BLaER1 (cell line): Measurements from ENCODE around the gene SLC4A2.

Experiments
- H3K27ac ChIP-seq: shearing (Covaris generic); formaldehyde crosslinking; 2 replicates; pipeline ENCODE4 v1.8.1; 2022
- H3K27me3 ChIP-seq: shearing (Covaris generic); formaldehyde crosslinking; 2 replicates; pipeline ENCODE4 v1.8.1; 2022
- H3K36me3 ChIP-seq: shearing (Covaris generic); formaldehyde crosslinking; 2 replicates; pipeline ENCODE4 v1.8.1; 2022
- H3K4me1 ChIP-seq: shearing (Covaris generic); formaldehyde crosslinking; 2 replicates; pipeline ENCODE4 v1.8.1; 2022
- H3K4me2 ChIP-seq: shearing (Covaris generic); formaldehyde crosslinking; 2 replicates; pipeline ENCODE4 v1.8.1; 2022
- H3K4me3 ChIP-seq: shearing (Covaris generic); formaldehyde crosslinking; 2 replicates; pipeline ENCODE4 v1.8.1; 2022
- H3K9ac ChIP-seq: shearing (Covaris generic); formaldehyde crosslinking; 2 replicates; pipeline ENCODE4 v1.8.1; 2022
- H3K9me3 ChIP-seq: shearing (Covaris generic); formaldehyde crosslinking; 2 replicates; pipeline ENCODE4 v1.8.1; 2022
- H4K20me1 ChIP-seq: shearing (Covaris generic); formaldehyde crosslinking; 2 replicates; pipeline ENCODE4 v1.8.1; 2022
- Cebpa-rat ChIP-seq: shearing (Covaris generic); IDR thresholded peaks from 2 replicates; pipeline ENCODE4 v1.8.1; 2022

Gene SLC4A2

GRCh38 chr7:151118108-151119054 lies 59.0 kb downstream of the SLC4A2 start:
- Histone ChIP-seq H3K27ac (no peak overlapping the region), H3K27me3 (peaks cover 34% of the 10 kb centered on the region), H3K4me1 (peaks cover 35% of the 10 kb centered on the region), H4K20me1 (peaks cover 100% of the 10 kb centered on the region), H3K4me2 (no peak overlapping the region), H3K9me3 (no peaks in the 10 kb centered on the region), H3K4me3 (no peak overlapping the region), H3K36me3 (peaks cover 79% of the 10 kb centered on the region), H3K9ac (no peak overlapping the region)
- TF ChIP-seq Cebpa-rat = no peak

- no peak for TF ChIP-seq Cebpa-rat
- H3K4me2 ChIP-seq = no peak overlapping the region
- H3K9ac ChIP-seq = no peak overlapping the region
- H3K4me1 ChIP-seq = peaks cover 29% of the 10 kb centered on the region
- peaks cover 29% of the 10 kb centered on the region for H3K27me3 ChIP-seq
- H3K36me3 ChIP-seq = peaks cover 79% of the 10 kb centered on the region
- H3K4me3 ChIP-seq = no peak overlapping the region
- peaks cover 98% of the 10 kb centered on the region for H4K20me1 ChIP-seq
- H3K9me3 ChIP-seq = no peaks in the 10 kb centered on the region
- H3K27ac ChIP-seq = no peak overlapping the region
Measured at GRCh38 chr7:151119055-151119415, 59.6 kb downstream of the SLC4A2 start.

- peaks cover 27% of the 10 kb centered on the region for H3K4me1 ChIP-seq
- H3K9me3 ChIP-seq = no peaks in the 10 kb centered on the region
- TF ChIP-seq Cebpa-rat = no peak
- no peak overlapping the region for H3K4me2 ChIP-seq
- peaks cover 98% of the 10 kb centered on the region for H4K20me1 ChIP-seq
- H3K27ac ChIP-seq = no peak overlapping the region
- H3K9ac ChIP-seq = no peak overlapping the region
- H3K27me3 ChIP-seq = peaks cover 20% of the 10 kb centered on the region
- H3K4me3 ChIP-seq = no peak overlapping the region
- peaks cover 81% of the 10 kb centered on the region for H3K36me3 ChIP-seq
Measured at GRCh38 chr7:151119902-151120301, 60.5 kb downstream of the SLC4A2 start.

- peaks cover 98% of the 10 kb centered on the region for H4K20me1 ChIP-seq
- no peak overlapping the region for H3K27ac ChIP-seq
- H3K4me2 ChIP-seq = no peak overlapping the region
- H3K27me3 ChIP-seq = peaks cover 10% of the 10 kb centered on the region
- H3K4me3 ChIP-seq = no peak overlapping the region
- peaks cover 91% of the 10 kb centered on the region for H3K36me3 ChIP-seq
- H3K4me1 ChIP-seq = peaks cover 20% of the 10 kb centered on the region
- no peak overlapping the region for H3K9ac ChIP-seq
- no peaks in the 10 kb centered on the region for H3K9me3 ChIP-seq
- TF ChIP-seq Cebpa-rat = no peak
Measured at GRCh38 chr7:151120896-151121295, 61.5 kb downstream of the SLC4A2 start.

- peaks cover 93% of the 10 kb centered on the region for H3K36me3 ChIP-seq
- peaks cover 3% of the 10 kb centered on the region; the same call in 1 of the 2 replicates for H3K27me3 ChIP-seq
- no peak overlapping the region for H3K27ac ChIP-seq
- H4K20me1 ChIP-seq = peaks cover 94% of the 10 kb centered on the region
- H3K9ac ChIP-seq = no peak overlapping the region
- peaks cover 13% of the 10 kb centered on the region for H3K4me1 ChIP-seq
- no peak overlapping the region for H3K4me3 ChIP-seq
- TF ChIP-seq Cebpa-rat = no peak
- H3K9me3 ChIP-seq = no peaks in the 10 kb centered on the region
- no peak overlapping the region for H3K4me2 ChIP-seq
Measured at GRCh38 chr7:151121380-151122170, 62.2 kb downstream of the SLC4A2 start.

- Histone ChIP-seq H3K4me3 (no peak overlapping the region), H3K36me3 (peaks cover 92% of the 10 kb centered on the region), H3K4me2 (no peak overlapping the region), H3K27me3 (no peaks in the 10 kb centered on the region), H3K9ac (no peak overlapping the region), H4K20me1 (peaks cover 94% of the 10 kb centered on the region), H3K4me1 (peaks cover 6% of the 10 kb centered on the region), H3K27ac (no peak overlapping the region), H3K9me3 (no peaks in the 10 kb centered on the region)
- TF ChIP-seq Cebpa-rat = no peak
Measured at GRCh38 chr7:151122276-151122675, 62.9 kb downstream of the SLC4A2 start.

GRCh38 chr7:151122796-151123157 lies 63.4 kb downstream of the SLC4A2 start:
- H3K36me3 ChIP-seq = peaks cover 92% of the 10 kb centered on the region
- no peaks in the 10 kb centered on the region for H3K27me3 ChIP-seq
- no peak for TF ChIP-seq Cebpa-rat
- no peak overlapping the region for H3K4me2 ChIP-seq
- no peak overlapping the region for H3K4me3 ChIP-seq
- peaks cover 94% of the 10 kb centered on the region for H4K20me1 ChIP-seq
- peaks cover under 1% of the 10 kb centered on the region for H3K4me1 ChIP-seq
- no peak overlapping the region for H3K9ac ChIP-seq
- H3K27ac ChIP-seq = no peak overlapping the region
- H3K9me3 ChIP-seq = no peaks in the 10 kb centered on the region

- H3K36me3 ChIP-seq = peaks cover 92% of the 10 kb centered on the region
- no peak overlapping the region for H3K4me2 ChIP-seq
- H3K27ac ChIP-seq = no peak overlapping the region
- TF ChIP-seq Cebpa-rat = no peak
- no peak overlapping the region for H3K4me3 ChIP-seq
- H3K27me3 ChIP-seq = no peaks in the 10 kb centered on the region
- no peaks in the 10 kb centered on the region for H3K9me3 ChIP-seq
- no peak overlapping the region for H3K9ac ChIP-seq
- H4K20me1 ChIP-seq = peaks cover 94% of the 10 kb centered on the region
- H3K4me1 ChIP-seq = no peaks in the 10 kb centered on the region
Measured at GRCh38 chr7:151123158-151123821, 63.9 kb downstream of the SLC4A2 start.

- Histone ChIP-seq H3K4me2 (no peak overlapping the region), H3K4me1 (no peaks in the 10 kb centered on the region), H3K27me3 (no peaks in the 10 kb centered on the region), H3K27ac (no peak overlapping the region), H3K9ac (no peak overlapping the region), H3K4me3 (no peak overlapping the region), H4K20me1 (peaks cover 89% of the 10 kb centered on the region), H3K9me3 (no peaks in the 10 kb centered on the region), H3K36me3 (peaks cover 92% of the 10 kb centered on the region)
- TF ChIP-seq Cebpa-rat = no peak
Measured at GRCh38 chr7:151123822-151124464, 64.6 kb downstream of the SLC4A2 start.
